ENCODE results near the gene EMCN. TPM values are rescaled to one million over a fixed set of nuclear protein-coding genes. Genes with fewer than 3 reads are reported as not detected.

Gene EMCN
- total and polyA plus RNA-seq, 8 donors: 34.4 to 46.1 (median 38.3) TPM

DNA sequence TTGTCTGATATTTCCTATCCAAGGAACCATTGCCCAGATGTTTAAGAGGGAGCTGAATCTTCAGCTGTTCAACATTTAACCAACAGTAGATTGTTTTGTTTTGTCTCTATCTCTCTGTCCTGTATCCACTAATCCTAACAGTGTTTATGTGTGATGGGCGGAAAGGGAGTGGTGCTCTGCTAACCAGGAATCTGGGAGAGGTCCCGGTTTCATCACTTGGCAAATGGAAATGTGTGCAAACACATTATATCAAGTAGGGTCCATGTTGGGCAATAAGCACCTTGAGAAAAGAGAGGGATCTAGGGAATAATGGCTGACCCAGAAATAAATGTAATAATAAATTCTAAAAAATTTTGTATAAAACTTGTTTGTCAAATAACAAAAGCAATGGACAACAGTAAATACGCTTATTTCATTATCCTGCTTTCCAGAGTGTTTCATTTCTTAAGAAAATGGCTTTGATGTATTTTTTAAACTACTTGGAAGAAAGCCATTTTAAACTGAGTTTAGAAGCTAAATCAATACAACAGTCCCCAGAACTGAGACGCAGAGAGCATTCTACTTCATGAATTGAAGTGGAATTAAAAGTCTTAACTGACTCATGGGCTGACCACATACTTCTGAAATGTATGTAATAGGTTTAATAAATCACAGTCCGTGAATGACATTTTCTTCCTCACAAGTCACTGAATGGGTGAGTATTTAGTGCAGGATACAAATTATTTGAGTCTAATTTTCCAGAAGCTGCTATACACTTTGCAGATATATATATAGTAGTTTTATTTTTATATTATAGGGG is 55.8 kb downstream of the EMCN start:
- no peak overlapping the region for H3K4me3 ChIP-seq
- intact Hi-C loops (cut with DNase I): no loop called here
- TF ChIP-seq, protein P1, sequence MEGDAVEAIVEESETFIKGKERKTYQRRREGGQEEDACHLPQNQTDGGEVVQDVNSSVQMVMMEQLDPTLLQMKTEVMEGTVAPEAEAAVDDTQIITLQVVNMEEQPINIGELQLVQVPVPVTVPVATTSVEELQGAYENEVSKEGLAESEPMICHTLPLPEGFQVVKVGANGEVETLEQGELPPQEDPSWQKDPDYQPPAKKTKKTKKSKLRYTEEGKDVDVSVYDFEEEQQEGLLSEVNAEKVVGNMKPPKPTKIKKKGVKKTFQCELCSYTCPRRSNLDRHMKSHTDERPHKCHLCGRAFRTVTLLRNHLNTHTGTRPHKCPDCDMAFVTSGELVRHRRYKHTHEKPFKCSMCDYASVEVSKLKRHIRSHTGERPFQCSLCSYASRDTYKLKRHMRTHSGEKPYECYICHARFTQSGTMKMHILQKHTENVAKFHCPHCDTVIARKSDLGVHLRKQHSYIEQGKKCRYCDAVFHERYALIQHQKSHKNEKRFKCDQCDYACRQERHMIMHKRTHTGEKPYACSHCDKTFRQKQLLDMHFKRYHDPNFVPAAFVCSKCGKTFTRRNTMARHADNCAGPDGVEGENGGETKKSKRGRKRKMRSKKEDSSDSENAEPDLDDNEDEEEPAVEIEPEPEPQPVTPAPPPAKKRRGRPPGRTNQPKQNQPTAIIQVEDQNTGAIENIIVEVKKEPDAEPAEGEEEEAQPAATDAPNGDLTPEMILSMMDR (IDR thresholded peaks at IDR 0.05): no peak

DNA sequence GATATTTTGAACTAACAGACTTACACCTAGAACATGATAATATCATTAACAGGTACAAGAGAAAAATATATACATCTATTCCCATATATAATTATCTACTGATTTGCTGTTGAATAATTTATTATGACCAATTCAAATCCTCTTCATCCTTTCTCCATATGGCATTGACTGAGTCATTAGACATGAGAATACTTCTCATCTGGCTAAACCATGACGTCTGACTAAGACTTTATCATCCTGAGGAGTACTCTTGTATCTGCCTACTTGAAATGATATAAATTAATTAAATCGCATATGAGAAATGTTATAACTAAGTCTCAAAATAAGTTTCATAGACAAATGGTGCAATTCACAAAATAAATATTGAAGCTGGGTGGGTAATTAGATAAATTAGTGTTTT is 67.4 kb downstream of the EMCN start:
- peaks cover 0 to 5% of the 10 kb centered on the region in 2 donors for H3K9me3 ChIP-seq
- intact Hi-C loops (cut with DNase I): no loop called here

More for the DNA sequence above, 55.8 kb downstream of the EMCN start:
- H3K36me3 ChIP-seq: no peaks in the 10 kb centered on the region
- peak in 1 of 4 donors; percentile 1 for DNase-seq
- H3K9me3 ChIP-seq: no peaks in the 10 kb centered on the region
- H3K27me3 ChIP-seq: no peaks in the 10 kb centered on the region
- no peak overlapping the region for H3K27ac ChIP-seq
- no peaks in the 10 kb centered on the region for H3K4me1 ChIP-seq
- ATAC-seq: no peak

DNA sequence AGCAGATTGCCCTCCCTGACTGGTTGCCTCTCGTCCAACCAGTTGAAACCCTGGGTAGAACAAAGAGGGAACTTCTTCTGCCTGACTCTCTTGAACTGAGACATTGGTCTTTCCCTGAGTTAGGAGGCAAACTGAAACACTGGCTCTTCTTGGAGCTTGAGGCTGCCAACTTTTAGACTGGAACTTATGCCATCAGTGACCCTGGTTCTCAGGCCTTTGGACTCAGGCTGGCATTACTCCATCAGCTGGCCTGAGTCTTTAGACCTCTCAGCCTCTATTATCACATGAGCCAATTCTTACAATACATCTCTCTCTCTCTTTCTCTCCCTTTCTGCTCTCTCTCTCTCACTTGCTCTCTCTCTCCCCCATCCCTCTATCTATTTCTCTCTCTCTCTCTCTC is 86.4 kb downstream of the EMCN start:
- H3K9me3 ChIP-seq: peaks cover 0 to 6% of the 10 kb centered on the region in 2 donors
- DNase-seq (no peak), ATAC-seq (no peak)
- H3K27ac ChIP-seq: no peak overlapping the region
- H3K4me3 ChIP-seq: no peak overlapping the region
- H3K4me1 ChIP-seq: no peaks in the 10 kb centered on the region
- no peaks in the 10 kb centered on the region for H3K36me3 ChIP-seq
- intact Hi-C loops (cut with DNase I): no loop called here
- TF ChIP-seq, protein P1 (IDR thresholded peaks at IDR 0.05): no peak
- no peaks in the 10 kb centered on the region for H3K27me3 ChIP-seq

More for the DNA sequence above, 67.4 kb downstream of the EMCN start:
- H3K4me3 ChIP-seq: no peak overlapping the region
- H3K27me3 ChIP-seq: no peaks in the 10 kb centered on the region
- DNase-seq: no peak
- no peak overlapping the region for H3K27ac ChIP-seq
- TF ChIP-seq, protein P1 (IDR thresholded peaks at IDR 0.05): no peak
- H3K36me3 ChIP-seq: no peaks in the 10 kb centered on the region
- no peaks in the 10 kb centered on the region for H3K4me1 ChIP-seq
- no peak for ATAC-seq

DNA sequence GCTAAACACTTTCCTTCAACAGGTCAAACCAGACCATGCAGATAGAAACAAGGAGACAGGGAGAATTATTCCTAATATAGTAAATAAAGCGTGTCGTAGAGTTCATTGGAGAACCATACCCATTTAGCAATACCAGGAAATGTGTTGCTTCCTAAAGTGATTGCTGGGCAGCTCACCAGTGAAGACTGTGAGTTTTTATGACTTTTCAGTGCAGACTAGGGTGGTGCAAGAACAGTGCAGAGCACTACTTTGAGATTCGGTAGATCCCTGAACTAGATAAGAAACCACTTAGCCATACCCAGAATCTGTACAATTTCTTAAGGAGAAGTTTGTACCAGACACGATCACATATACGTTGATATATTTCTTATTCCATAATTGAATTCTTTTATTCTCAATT is 87.4 kb downstream of the EMCN start:
- Histone ChIP-seq H3K27ac (no peak overlapping the region), H3K4me3 (no peak overlapping the region), H3K4me1 (no peaks in the 10 kb centered on the region), H3K27me3 (no peaks in the 10 kb centered on the region), H3K9me3 (peaks cover 0 to under 1% of the 10 kb centered on the region in 2 donors), H3K36me3 (no peaks in the 10 kb centered on the region)
- TF ChIP-seq, protein P1 (IDR thresholded peaks at IDR 0.05): no peak
- ATAC-seq (peak; percentile 47), DNase-seq (no peak)
- intact Hi-C loops (cut with DNase I): no loop called here

DNA sequence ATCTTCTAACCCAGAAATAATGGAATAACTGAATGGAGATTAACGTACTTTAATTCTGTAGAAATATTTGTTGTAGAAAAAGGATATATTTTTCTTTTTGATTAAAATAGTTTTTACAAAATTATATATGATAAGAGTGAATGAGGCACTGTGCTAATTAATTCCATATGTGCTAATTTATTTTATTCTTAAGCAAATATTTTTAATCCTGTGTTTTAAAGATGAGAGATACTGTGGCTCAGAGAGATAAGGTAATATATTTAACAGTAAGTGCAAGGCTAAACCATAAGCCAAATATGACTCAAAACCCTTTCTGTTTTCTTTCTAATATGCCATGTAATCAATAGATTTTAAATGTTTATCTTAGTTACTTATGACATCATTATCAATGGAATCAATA is 88.2 kb downstream of the EMCN start:
- no peaks in the 10 kb centered on the region for H3K36me3 ChIP-seq
- H3K27ac ChIP-seq: no peak overlapping the region
- intact Hi-C loops (cut with DNase I): no loop called here
- TF ChIP-seq, protein P1 (IDR thresholded peaks at IDR 0.05): no peak
- no peaks in the 10 kb centered on the region for H3K27me3 ChIP-seq
- DNase-seq (no peak), ATAC-seq (no peak)
- H3K4me3 ChIP-seq: no peak overlapping the region
- H3K9me3 ChIP-seq: no peaks in the 10 kb centered on the region
- no peaks in the 10 kb centered on the region for H3K4me1 ChIP-seq
